CD4-positive, alpha-beta T cell treated with Interleukin-10 for 1 hour (primary cell): Measurements from ENCODE around the gene VSX1.

ENCODE experiments used
- DNase-seq: peaks from one replicate; pipeline ENCODE4 v3.0.0-alpha.2; 2020

VSX1 gene

DNA sequence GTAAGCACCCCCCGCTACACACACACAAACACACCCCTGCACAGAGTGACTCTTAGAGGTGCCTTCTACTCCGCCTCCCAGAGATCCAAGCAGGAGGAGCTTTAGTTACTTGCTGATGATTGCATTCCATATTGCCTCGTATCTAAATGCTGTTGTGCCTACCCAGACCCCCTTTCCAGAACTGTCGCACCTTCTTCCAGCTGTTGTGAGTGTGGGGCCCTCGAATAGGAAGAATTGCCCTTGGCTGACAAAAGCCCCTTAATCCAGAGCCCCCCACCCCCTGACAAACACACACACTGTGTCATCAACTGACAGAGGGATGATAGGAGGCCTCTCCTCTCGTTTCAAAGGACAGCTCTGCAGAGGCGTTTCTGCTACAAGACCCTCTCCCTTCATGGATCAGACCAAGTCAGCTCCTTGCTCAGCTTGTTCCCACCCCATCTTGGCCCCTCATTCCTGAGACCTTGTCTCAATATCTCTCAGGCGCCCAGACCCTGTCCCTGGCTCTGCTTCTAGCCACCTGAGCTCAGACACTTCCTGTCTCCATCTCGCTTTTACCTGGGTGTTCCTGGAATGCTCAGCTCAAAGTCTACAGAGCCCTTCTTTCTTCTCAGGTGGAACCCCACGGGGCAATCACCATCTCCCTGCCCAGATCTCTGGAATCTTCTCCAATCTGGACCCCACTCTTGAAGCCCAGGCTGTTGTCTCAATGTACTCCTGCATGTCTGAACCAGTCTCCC is 4.0 kb upstream of the VSX1 start:
- no peak for DNase-seq

DNA sequence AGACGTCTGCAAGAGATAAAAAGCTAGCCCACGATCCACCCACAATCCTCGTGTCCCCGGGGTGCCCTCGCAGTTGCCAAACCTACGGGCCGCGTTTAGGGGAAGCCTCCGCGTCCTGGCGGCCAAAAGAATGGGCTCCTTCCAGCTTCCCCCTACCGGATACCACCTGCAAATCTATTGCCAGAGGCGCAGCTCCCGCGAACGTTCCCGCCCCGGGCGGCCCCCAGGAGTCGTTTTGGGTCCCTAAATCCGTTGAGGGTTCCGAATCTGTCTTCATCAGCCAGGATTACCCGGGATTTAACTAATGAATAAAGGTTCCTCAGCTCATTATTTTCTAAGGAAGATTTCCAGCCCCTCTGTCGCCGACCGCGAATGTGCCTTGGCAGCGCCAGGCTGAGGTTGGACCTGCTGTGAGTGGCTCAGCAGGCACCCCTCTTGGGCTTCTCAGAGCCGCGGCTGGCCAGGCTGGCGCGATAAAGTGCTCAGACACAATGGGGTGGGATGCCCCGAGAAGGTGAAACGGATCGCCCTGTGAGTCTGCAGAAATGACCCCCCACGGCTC is 2.8 kb upstream of the VSX1 start:
- no peak for DNase-seq

DNA sequence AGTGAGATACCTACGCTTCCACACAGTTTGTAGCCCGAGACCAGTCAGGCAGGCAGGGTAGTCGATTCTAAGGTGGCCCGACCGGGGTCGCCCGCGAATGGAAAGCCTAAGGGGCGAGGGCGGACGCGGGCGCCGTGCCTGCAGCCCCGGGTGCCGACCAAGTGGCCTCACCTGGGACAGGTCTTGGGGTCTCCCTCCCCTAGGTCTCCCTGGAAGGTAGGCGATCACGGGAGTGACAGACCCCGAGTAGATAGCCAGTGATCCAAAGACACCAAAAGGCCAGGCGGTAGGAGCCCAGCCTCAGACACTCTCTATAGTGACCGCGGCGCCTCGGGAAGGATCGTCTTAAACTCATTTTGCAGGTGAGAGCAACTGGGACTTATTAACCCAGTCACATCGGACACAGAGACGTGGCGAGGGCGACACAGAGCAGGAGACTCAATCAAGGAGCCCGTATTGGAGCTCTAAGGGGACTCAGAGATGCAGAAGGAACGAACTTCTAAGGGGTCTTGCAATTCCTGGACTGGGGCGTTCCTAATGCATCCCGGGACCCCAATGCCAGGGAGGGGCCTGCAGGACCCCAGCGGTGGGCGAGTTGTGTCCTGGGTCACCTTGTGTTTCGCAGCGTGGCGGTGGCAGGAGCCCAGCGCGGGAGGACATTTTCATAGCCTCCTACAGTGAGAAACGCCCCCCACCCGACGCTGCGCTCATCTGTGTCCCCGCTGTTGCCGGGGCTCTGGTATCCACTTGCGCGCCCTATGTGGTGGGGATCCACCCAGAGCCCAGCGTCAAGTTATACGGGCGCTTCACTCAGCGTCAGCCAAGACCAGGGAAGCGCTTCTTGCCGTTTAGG is 2.1 kb upstream of the VSX1 start:
- peak; percentile 61 for DNase-seq

DNA sequence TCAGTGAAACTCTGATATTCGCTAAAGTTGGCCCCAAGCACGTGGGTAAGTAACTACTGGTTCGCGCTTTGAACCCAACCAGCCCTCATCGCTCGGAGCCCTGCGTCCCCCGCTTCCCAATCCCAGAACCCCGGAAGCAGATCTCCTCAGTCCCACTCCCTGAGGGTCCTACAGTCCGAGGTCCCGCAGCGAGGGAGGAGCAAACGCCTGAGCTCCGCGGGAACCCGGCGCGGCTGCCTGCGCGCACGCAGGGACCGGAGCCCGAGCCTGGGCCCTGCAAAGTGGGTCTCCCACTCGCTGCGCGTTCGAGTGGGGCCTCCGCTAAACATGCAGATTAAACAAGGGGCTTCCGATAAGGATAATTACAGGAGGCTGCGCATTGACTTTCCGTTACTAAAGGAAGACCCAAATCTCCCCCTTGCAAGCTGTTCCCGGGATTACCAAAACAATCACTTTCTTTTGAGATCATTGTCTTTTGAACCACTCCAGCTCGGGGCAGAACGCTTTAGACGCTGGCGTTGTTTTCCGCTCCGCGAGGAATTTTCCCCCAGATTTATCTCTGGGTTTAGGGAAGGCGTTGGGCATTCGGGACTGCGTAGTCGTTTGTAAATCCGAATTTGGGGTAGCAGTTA is 1.3 kb upstream of the VSX1 start:
- DNase-seq = no peak

DNA sequence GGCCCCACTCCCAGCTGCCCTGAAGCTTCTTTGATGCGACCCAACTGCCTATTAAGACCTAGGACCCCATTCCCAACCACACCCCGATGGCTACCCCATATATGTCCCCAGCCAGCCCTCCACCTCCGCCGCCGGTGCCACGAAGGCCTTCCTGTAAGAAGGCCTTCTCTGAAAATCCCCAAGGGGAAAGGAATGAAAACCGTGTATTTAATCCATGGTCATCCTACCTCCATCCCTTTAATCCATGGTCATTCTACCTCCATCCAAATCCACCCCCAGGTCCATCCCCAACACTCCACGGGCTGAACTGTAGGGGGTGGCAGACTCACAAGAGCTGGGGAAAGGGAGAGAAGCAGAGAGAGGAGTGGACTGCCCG is 545 bp upstream of the VSX1 start:
- DNase-seq = no peak

DNA sequence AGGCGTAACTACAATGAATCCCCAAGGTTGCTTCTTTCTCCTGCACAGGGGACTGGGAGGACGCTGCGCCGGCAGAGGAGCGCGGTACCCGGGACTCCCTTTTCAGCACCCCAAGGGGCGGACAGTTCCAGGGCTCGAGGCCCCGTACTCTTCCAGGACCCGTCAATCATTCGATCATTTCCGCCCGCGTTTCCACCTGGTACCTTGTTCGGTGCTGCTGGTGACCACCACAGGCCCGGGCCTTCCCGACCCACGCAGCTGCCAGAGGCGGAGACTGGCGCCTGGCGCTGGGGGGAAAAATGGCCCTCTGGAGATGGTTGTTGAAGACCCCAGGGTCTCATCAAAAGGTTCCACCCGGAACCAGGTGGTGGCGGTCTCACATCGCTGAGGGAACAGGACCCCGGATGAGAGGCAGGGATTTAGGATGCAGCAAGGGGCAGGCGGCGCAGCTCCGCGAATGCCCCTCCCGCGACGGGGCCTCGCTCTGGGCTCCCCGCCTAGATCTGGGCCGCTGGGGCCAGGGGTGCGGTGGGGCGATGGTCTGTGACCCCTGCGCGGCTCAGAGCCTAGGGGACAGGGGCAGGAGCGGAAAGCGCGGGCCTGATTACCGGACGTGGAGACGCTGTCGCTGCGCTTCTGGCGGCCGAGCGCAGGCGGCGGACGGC is 744 bp downstream of the VSX1 start:
- DNase-seq = no peak

DNA sequence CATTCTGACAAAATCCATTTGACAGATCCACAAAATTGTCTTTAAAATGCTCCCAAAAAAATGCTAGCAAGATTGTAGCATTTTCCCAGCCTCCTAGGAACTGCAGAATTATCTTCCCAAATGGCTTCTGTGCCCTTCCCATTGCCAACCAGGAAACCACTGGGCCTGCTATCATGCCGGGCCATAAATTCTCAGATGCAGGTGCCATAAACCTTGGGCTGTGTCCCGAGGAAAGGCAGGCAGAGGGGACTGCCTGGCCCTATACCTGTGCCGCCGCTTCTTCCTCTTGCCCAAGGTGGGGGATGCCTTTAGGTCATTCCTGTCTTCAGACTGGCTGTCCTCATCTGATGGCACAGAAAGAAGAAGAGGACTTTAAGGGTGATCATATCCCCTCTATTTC is 2.8 kb downstream of the VSX1 start:
- no peak for DNase-seq

DNA sequence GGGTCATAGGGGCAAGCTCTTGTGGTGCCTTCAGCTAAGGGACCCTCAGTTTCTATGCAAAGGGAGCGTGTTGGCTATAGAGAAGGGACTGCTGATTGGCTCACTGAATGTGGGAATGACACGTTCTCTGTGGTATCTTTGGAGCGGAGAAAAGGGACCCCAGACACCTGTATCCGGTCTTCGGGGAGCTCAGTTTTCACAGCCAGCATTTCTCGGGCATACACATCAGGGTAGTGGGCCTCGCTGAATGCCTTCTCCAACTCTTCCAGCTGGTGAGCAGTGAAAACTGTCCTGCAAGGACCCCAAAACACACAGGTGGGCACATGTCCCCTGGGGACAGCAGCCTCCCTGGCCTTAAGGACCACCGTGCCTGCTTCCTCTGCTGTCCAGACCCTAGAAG is 3.3 kb downstream of the VSX1 start:
- DNase-seq = no peak

DNA sequence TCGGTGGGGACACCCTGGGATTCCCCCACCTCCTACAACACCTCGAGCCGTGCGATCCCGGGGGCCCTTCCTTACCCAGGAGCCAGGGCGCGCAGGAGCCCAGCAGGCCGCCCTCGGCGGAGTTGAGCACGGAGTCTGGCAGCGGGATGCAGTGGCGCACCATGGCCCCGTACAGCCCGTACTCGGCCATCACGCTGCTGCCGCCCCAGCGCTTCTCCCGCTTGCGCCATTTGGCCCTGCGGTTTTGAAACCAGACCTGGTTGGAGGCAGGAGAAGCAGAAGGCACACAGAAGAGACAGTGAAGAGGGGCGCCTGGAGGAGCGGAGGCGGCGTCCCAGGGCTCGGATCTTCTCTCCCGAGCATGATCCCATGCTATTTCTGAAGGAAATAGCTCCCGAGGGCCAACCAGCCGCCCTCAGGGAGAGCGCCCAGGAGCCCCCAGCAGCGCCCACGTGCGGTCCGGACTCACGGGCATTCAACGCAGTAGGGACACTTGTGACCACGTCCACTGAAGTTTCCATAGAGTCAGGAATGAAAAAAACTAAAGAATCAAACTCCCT is 4.3 kb downstream of the VSX1 start:
- no peak for DNase-seq

DNA sequence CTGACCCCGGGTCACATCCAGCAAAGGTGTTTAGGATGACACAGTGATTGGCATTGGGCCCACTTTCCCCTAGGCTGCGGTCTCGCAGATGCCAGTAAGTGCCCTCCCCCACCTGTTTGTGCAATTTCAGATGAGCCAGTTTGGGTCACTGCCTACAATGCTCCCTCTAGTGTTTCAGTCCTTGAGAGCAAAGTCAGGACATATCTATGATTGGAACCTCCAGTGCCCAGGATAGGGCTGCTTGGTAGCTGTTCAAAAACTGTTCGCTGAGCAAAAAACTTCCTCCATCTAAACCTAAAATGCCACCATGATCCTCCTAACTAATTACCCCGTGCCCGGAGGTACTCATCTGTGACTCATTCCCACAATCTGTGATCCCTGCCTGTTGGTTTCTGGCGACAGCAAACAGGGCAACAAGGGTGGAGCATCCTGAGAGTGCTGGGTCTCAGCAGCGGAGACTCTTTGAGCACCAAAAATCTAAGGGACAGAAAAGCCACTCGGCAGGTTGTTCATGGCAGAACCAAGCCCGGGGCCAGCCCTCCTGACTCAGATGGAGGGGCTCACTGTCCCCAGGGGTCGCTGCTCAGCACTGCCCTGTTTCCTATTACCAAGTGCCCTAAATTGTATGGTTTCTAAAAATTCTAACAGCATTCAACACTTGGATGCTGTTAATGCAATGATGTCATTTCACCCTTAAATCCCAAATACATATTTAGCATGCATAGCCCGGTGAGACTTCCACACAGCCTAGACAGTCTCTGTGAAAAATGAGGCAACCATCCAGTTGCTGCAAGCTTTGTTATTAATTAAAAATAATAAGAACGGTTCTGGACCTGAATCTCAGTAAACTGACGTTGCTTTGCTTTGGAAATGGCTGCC is 5.0 kb downstream of the VSX1 start:
- DNase-seq = peak; percentile 39

DNA sequence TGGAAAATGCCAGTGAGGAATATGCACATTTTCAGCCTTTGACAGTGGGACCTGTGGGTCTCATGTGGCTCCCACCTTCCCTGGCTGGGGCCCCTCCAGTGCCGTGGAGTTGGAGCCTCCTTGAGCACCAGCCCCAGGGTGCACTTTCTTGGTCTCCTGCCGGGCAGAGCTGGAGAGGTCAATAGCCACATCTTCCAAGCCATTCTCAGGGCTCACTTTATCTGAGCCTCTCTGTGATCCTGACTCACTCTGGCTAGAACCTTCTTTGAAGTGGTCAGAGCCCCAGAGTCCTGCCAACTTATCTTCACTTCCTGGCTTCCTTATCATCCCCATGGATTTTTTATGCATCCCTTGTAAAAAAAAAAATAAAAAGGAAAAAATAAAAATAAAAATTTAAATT is 5.7 kb downstream of the VSX1 start:
- DNase-seq = no peak

DNA sequence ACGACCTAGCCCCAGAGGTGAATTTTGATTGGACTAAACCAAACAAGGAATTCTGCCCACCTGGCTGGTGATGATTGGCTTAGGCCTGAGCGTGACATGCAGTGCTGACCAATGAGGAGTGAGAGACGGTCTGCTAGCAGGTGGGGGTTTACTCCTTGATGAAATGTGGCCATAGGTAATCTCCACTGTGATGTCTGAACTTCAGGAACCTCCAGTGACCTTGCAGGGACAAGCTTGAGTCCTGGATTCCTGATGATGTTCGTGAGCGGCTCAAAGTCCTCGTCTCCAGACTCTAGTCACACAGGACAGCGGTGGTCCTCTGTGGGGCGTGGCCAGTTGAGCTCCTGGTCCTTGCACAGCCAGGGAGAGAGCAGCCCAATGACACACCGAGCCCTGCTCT is 8.4 kb downstream of the VSX1 start:
- no peak for DNase-seq

DNA sequence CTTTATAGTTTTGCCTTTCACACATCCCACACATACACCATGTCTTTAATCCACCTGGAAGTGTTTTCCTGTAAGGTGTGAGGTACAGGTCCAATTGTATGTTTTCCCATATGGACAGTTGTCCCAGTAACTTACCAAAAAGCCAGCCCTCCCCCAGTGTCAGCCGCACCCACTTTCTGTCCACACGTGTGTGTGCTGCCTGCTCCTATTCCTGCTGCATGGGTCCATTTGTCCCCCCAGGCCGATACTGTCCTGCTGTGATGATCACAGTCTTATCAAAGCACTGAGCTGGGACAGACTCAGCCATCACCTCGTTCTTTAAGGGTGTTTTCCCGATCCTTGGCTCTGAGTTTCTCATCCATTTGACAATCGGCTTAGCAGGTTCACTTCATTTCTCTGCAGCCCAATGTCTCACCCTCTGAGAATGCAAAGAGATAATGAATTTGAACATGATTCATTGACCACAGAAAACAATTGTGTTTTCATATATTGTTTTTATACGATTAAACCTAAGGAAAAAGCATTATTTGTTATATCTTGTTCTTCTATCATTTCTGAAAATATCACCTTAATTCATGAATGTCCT is 9.6 kb downstream of the VSX1 start:
- no peak for DNase-seq

DNA sequence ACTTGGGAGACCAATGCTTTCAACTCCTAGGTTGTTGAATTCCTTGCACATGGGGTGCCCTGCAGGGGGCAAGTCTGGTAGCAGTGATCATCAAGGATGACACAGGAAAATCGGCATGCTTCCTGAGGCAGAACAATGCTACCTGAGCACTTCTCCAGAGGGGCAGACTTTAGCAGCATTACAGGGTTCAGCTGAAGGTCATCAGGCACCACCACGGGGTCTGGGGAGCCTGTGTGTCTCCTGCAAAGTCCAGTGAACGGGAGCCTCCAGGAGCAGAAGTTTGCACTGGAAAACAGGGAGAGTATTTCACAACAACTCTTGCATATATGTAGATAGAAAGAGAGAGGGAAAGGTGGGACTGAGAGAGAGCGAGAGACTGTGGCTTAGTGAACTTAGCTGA is 10.2 kb downstream of the VSX1 start:
- no peak for DNase-seq

DNA sequence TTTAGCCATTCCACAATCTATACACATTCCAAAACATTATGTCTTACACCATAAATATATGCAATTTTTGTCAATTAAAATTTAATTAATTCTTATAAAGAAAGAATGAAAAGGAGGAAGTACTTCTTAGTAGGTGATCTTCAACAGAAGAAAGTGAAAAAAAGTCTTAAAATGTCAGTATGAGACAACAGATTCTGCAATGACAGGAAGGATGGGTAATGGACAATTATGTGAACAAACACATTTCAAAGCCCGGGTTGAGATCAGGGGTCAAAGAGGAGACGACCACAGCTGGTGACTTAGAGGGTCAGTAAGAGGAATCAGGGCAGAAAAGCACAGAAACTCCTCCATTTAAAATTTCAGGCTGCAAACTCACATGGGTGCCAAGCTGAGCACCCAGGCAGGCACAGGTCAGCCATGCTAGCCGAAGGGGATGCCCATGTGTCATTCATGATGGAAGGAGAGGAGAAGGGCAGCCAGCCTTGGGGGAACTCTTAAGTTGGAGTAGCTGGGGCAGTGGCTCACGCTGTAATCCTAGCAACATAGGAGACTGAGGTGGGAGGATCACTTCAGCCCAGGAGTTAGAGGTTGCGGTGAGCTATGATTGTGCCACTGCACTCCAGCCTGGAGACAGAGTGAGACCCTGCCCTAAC is 11.0 kb downstream of the VSX1 start:
- DNase-seq = no peak

DNA sequence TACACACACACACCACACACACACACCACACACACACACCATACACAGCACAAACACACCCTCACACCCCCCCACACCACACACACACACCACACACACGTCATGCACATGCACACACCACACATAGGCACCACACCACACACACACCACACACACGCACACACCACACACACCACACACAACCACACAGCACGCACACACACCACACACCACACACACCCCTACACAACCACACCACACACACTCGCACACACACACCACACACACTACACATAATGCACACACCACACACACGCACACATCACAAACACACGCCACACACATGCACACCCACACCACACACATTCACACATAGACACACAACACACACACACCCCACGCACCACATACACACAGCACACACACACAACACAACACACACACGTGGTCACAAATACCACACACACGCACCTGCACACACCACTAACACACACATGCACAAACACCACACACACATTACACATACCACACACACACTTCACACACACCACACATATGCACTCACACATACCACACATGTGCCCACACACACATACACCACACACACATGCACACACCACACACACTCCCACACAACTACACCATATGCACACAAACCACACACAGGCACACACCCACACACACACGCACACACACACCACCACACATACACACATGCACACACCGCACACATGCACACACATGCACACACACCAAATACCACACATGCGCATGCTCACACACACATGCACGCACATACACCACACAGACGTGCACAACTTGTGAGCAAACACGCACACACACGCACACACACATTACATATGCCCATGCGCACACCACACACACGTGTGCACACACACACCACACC is 14.6 kb downstream of the VSX1 start:
- DNase-seq = no peak

DNA sequence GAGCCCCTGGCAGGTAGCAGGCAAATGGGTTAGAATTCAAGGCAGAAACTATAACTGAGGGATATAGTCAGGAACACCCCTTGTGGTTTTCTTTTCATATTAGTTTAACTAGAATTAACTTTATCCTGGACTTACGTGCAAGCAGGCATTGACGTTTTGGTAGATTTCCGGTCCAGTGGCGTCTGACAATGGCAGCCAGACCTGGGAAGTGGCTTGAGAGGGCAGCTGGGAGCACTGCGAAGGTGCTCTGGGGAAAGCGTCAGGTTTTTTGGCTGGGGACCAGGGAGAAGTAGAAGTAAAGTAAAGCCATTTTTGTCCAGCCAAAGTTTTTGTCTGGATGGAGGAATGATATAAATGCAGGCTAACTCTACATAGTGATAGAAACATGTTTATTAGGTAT is 15.6 kb downstream of the VSX1 start:
- no peak for DNase-seq

DNA sequence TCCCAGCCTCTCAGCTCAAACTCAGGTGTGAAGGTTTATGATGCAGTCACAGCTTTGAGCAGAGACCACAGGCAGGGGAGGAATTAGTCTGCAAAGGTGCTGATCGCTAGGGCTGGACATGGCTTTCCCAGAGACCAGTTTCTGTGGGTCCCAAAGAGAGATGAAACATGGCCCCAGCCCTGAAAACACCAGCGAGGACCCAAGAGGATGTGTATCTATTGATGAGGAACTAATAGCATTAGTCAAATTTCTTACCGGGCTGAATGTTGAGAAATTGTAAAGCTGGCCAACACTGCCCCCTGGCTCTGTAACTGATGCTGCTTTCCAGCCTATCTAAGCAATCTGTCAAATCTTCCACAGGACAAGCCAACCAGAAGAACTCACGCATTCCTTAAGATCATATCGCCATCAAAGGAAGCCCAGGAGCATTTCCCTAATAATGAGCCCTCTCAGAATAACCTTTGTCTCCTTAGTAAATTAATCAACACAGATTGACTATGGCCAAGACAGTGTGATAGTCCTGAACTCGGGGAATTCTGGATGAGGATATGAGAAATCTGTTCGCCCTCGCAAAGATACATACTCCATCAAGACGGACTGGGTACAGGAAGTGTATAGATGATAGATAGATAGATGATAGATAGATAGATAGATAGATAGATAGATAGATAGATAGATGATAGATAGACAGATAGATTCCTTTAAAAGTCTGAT is 16.2 kb downstream of the VSX1 start:
- DNase-seq = peak; percentile 79

DNA sequence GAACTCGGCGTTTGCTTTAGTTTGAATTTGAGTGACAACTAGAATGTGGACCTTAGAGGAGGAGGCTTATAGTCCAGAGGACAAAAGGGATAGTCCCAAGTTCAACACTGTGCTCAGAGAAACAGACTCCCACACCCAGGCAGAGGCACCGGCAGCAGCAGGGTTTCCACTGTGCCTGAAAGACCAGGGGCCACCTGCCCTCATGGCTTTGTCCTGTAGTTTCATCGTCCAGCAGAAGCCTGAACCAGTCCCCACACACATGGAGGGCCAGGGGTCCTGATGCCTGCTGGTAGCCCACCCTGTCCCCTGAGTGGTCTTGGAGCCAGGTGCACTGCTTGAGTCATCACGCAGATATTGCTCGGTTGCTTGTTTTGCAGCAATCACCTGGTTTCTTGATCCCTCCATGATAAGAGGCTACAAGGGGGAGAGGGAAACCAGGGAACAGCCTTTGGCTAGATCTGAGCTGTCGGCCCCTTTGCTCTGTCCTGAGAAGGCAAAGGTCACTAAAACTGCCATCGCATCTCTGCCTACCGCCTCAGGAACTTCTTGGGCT is 16.8 kb downstream of the VSX1 start:
- DNase-seq = no peak
